Inflammatory macrophage treated with lipopolysaccharide for 1 hour (primary cell): Measurements from ENCODE around the gene CMIP.
A peak's percentile ranks its signal among the peaks of the same experiment; 100 is the strongest.
"Not testable (repeated sequence)": the region's sequence is repeated elsewhere in the genome, so short reads cannot be mapped to it uniquely, and the experiment has no call there.

ENCODE experiments used
- DNase-seq, 2 donors: peaks; one replicate each; pipeline ENCODE4 v3.0.0-alpha.2; 2020 to 2022

Gene CMIP

GRCh38 chr16:81519301-81520150 is 74.9 kb downstream of the CMIP start:
- DNase-seq: peak; percentile 81

- peak; percentile 29 to 31 for DNase-seq
These were observed 75.5 kb downstream of the CMIP start for GRCh38 chr16:81520151-81520470.

GRCh38 chr16:81520560-81521135 is 76.0 kb downstream of the CMIP start:
- DNase-seq: no peak

GRCh38 chr16:81521141-81521626 is 76.6 kb downstream of the CMIP start:
- no peak for DNase-seq

GRCh38 chr16:81522108-81522701 is 77.6 kb downstream of the CMIP start:
- DNase-seq: no peak

- not testable (repeated sequence) for DNase-seq
These were observed 78.2 kb downstream of the CMIP start for GRCh38 chr16:81522851-81523250.

GRCh38 chr16:81523387-81524115 is 78.9 kb downstream of the CMIP start:
- no peak for DNase-seq

GRCh38 chr16:81524382-81524781 is 79.8 kb downstream of the CMIP start:
- DNase-seq: no peak

- DNase-seq: not testable (repeated sequence)
These were observed 80.3 kb downstream of the CMIP start for GRCh38 chr16:81524885-81525284.

- no peak for DNase-seq
These were observed 81.6 kb downstream of the CMIP start for GRCh38 chr16:81526199-81526598.

GRCh38 chr16:81526935-81527334 is 82.3 kb downstream of the CMIP start:
- DNase-seq: no peak

- no peak for DNase-seq
These were observed 83.0 kb downstream of the CMIP start for GRCh38 chr16:81527477-81528178.

GRCh38 chr16:81528256-81528655 is 83.6 kb downstream of the CMIP start:
- DNase-seq: no peak

- no peak for DNase-seq
These were observed 85.7 kb downstream of the CMIP start for GRCh38 chr16:81530296-81530721.

- DNase-seq: no peak
These were observed 86.2 kb downstream of the CMIP start for GRCh38 chr16:81530814-81531213.

GRCh38 chr16:81531419-81531821 is 86.8 kb downstream of the CMIP start:
- DNase-seq: peak in 1 of 2 donors; percentile 31

- DNase-seq: no peak
These were observed 88.0 kb downstream of the CMIP start for GRCh38 chr16:81532491-81533174.

GRCh38 chr16:81533175-81533507 is 88.5 kb downstream of the CMIP start:
- DNase-seq: no peak

- DNase-seq: no peak
These were observed 91.2 kb downstream of the CMIP start for GRCh38 chr16:81535679-81536360.

- no peak for DNase-seq
These were observed 92.0 kb downstream of the CMIP start for GRCh38 chr16:81536648-81537047.

- DNase-seq: no peak
These were observed 93.3 kb downstream of the CMIP start for GRCh38 chr16:81537721-81538561.
